C4-2B (cell line): ENCODE results near the gene ANO2.

Experiments used
- H3K27ac ChIP-seq: fragments of 450-650 bp; 2 replicates; pipeline ENCODE4 v1.5.1; 2017
- CTCF ChIP-seq: fragments of 450-650 bp; conservative IDR thresholded peaks from 2 replicates; pipeline ENCODE4 v1.5.1; 2017; ENCODE audit warnings: mild to moderate bottlenecking
- ZFX ChIP-seq: fragments of 450-650 bp; IDR thresholded peaks from 2 replicates; pipeline ENCODE4 v1.6.1; 2017

The ANO2 gene

GRCh38 chr12:5562581-5562980 is 382.5 kb downstream of the ANO2 start:
- TF ChIP-seq ZFX (no peak), CTCF (no peak)
- H3K27ac ChIP-seq = no peak overlapping the region

- no peak for TF ChIP-seq CTCF
- TF ChIP-seq ZFX = no peak
- no peak overlapping the region for H3K27ac ChIP-seq
Observed at GRCh38 chr12:5561846-5562245, 383.2 kb downstream of the ANO2 start.

GRCh38 chr12:5561057-5561456 is 384.0 kb downstream of the ANO2 start:
- H3K27ac ChIP-seq = no peak overlapping the region
- TF ChIP-seq ZFX (no peak), CTCF (no peak)

- no peak overlapping the region for H3K27ac ChIP-seq
- TF ChIP-seq ZFX = no peak
- TF ChIP-seq CTCF = no peak
Observed at GRCh38 chr12:5560265-5560664, 384.8 kb downstream of the ANO2 start.

GRCh38 chr12:5557906-5558305 is 387.2 kb downstream of the ANO2 start:
- H3K27ac ChIP-seq = no peak overlapping the region
- TF ChIP-seq ZFX (no peak), CTCF (no peak)

- no peak for TF ChIP-seq ZFX
- no peak for TF ChIP-seq CTCF
Observed at GRCh38 chr12:5556946-5557673, 387.9 kb downstream of the ANO2 start.

GRCh38 chr12:5556033-5556614 is 388.9 kb downstream of the ANO2 start:
- TF ChIP-seq CTCF (peak; percentile 84), ZFX (no peak)
- H3K27ac ChIP-seq = no peak overlapping the region

More at GRCh38 chr12:5556946-5557673, 387.9 kb downstream of the ANO2 start:
- H3K27ac ChIP-seq = no peak overlapping the region
